Left renal cortex interstitium (tissue), 4 donors: ENCODE measurements around the gene SWAP70. TPM values are rescaled to one million over a fixed set of nuclear protein-coding genes. Genes with fewer than 3 reads are reported as not detected.
A peak's percentile ranks its signal among the peaks of the same experiment; 100 is the strongest.
"Not testable (repeated sequence)": the region's sequence is repeated elsewhere in the genome, so short reads cannot be mapped to it uniquely, and the experiment has no call there.

Source experiments
- DNase-seq, 4 donors: peaks; one replicate each; pipeline ENCODE4 v3.0.0-alpha.2; 2013; ENCODE audit warnings: low read depth in 4 of 4, low spot score in 2 of 4, missing footprints in 1 of 4
- polyA plus RNA-seq, 4 donors: library from polyadenylated mRNA; unstranded; fragments of 120-200 nt; gene quantifications; one replicate each; pipeline ENCODE4 v1.2.1, GENCODE V29; 2013; ENCODE audit not compliant: insufficient read length in 4 of 4

SWAP70 gene
- polyA plus RNA-seq, 4 donors = 22.7 to 28.2 (median 24.9) TPM

GRCh38 chr11:9688716-9689511, 25.0 kb downstream of the SWAP70 start:
- peak in 1 of 4 donors; percentile 15 for DNase-seq

GRCh38 chr11:9689721-9690120, 25.8 kb downstream of the SWAP70 start:
- DNase-seq = no peak

- DNase-seq = no peak
Observed at GRCh38 chr11:9691865-9692264, 28.0 kb downstream of the SWAP70 start.

GRCh38 chr11:9692691-9693090, 28.8 kb downstream of the SWAP70 start:
- no peak for DNase-seq

GRCh38 chr11:9693801-9694553, 30.1 kb downstream of the SWAP70 start:
- DNase-seq = no peak

- DNase-seq = not testable (repeated sequence)
Observed at GRCh38 chr11:9695228-9695627, 31.4 kb downstream of the SWAP70 start.

GRCh38 chr11:9697766-9698165, 33.9 kb downstream of the SWAP70 start:
- no peak for DNase-seq

GRCh38 chr11:9700105-9700801, 36.4 kb downstream of the SWAP70 start:
- DNase-seq = no peak

GRCh38 chr11:9701799-9702198, 37.9 kb downstream of the SWAP70 start:
- no peak for DNase-seq

- no peak for DNase-seq
Observed at GRCh38 chr11:9703280-9703679, 39.4 kb downstream of the SWAP70 start.

- DNase-seq = no peak
Observed at GRCh38 chr11:9704037-9704436, 40.2 kb downstream of the SWAP70 start.

- no peak for DNase-seq
Observed at GRCh38 chr11:9704620-9705019, 40.7 kb downstream of the SWAP70 start.

- DNase-seq = not testable (repeated sequence)
Observed at GRCh38 chr11:9705361-9705760, 41.5 kb downstream of the SWAP70 start.

- no peak for DNase-seq
Observed at GRCh38 chr11:9708544-9708943, 44.7 kb downstream of the SWAP70 start.

GRCh38 chr11:9710223-9710622, 46.3 kb downstream of the SWAP70 start:
- DNase-seq = no peak

- no peak for DNase-seq
Observed at GRCh38 chr11:9710852-9711251, 47.0 kb downstream of the SWAP70 start.

GRCh38 chr11:9711454-9712307, 47.8 kb downstream of the SWAP70 start:
- no peak for DNase-seq

GRCh38 chr11:9714272-9714940, 50.5 kb downstream of the SWAP70 start:
- DNase-seq = no peak

GRCh38 chr11:9716275-9717039, 52.6 kb downstream of the SWAP70 start:
- DNase-seq = no peak
